Brain microvascular endothelial cell (primary cell): Measurements from ENCODE around the gene GPT2.
A peak's percentile ranks its signal among the peaks of the same experiment; 100 is the strongest.

Source experiments
- DNase-seq: peaks from one replicate; pipeline ENCODE4 v3.0.0-alpha.2; 2020
- H3K27ac ChIP-seq: fragments of 250-450 bp; sonication (Bioruptor Pico); 2 replicates; pipeline ENCODE4 v1.5.1; 2020; ENCODE audit warnings: mild to moderate bottlenecking, moderate library complexity
- H3K27me3 ChIP-seq: fragments of 250-450 bp; sonication (Bioruptor Pico); replicated peaks from 2 replicates; pipeline ENCODE4 v1.5.1; 2020; ENCODE audit warnings: mild to moderate bottlenecking
- H3K36me3 ChIP-seq: fragments of 250-450 bp; sonication (Bioruptor Pico); replicated peaks from 2 replicates; pipeline ENCODE4 v1.5.1; 2020; ENCODE audit warnings: mild to moderate bottlenecking
- H3K4me3 ChIP-seq: 2 replicates; pipeline ENCODE4 v1.5.1; 2011; ENCODE audit warnings: low read depth, mild to moderate bottlenecking, control low read depth, low read length, moderate library complexity
- CTCF ChIP-seq: IDR thresholded peaks from 2 replicates; pipeline ENCODE4 v1.5.1; 2011; ENCODE audit warnings: low read depth, mild to moderate bottlenecking, moderate library complexity, low read length, control low read depth, inconsistent platforms; ENCODE audit errors: missing control alignments
- in situ Hi-C: cut with HindIII; loops from 2 replicates; pipeline ENCODE4 v1.10.0; 2017; ENCODE audit warnings: low sequenced_read_pairs, low pct_ligation_motif_present

Gene GPT2

GRCh38 chr16:46899443-46900143 is 15.4 kb downstream of the GPT2 start:
- no peaks in the 10 kb centered on the region for H3K36me3 ChIP-seq
- DNase-seq: peak; percentile 19
- no peaks in the 10 kb centered on the region for H3K27me3 ChIP-seq
- no peak for TF ChIP-seq CTCF
- H3K4me3 ChIP-seq: no peak overlapping the region
- in situ Hi-C loops: no loop called here
- no peak overlapping the region for H3K27ac ChIP-seq

- no peak for TF ChIP-seq CTCF
- no peak overlapping the region for H3K4me3 ChIP-seq
- no peak overlapping the region for H3K27ac ChIP-seq
- no peaks in the 10 kb centered on the region for H3K36me3 ChIP-seq
- H3K27me3 ChIP-seq: no peaks in the 10 kb centered on the region
- DNase-seq: no peak
- in situ Hi-C loops: no loop called here
These were observed 16.5 kb downstream of the GPT2 start for GRCh38 chr16:46900455-46901235.

GRCh38 chr16:46901709-46902108 is 17.5 kb downstream of the GPT2 start:
- DNase-seq: no peak
- Histone ChIP-seq H3K27me3 (no peaks in the 10 kb centered on the region), H3K36me3 (no peaks in the 10 kb centered on the region), H3K27ac (no peak overlapping the region), H3K4me3 (no peak overlapping the region)
- no peak for TF ChIP-seq CTCF
- in situ Hi-C loops: no loop called here

- Histone ChIP-seq H3K27ac (no peak overlapping the region), H3K4me3 (no peak overlapping the region), H3K27me3 (no peaks in the 10 kb centered on the region), H3K36me3 (no peaks in the 10 kb centered on the region)
- in situ Hi-C loops: no loop called here
- no peak for TF ChIP-seq CTCF
- DNase-seq: no peak
These were observed 19.2 kb downstream of the GPT2 start for GRCh38 chr16:46903255-46903905.

- in situ Hi-C loops: no loop called here
- Histone ChIP-seq H3K27me3 (no peaks in the 10 kb centered on the region), H3K4me3 (no peak overlapping the region), H3K36me3 (no peaks in the 10 kb centered on the region), H3K27ac (no peak overlapping the region)
- DNase-seq: no peak
- no peak for TF ChIP-seq CTCF
These were observed 20.3 kb downstream of the GPT2 start for GRCh38 chr16:46904471-46904870.
